K562 (cell line): ENCODE data around the gene RGS9BP. TPM values are rescaled to one million over a fixed set of nuclear protein-coding genes. Genes with fewer than 3 reads are reported as not detected.
A peak's percentile ranks its signal among the peaks of the same experiment; 100 is the strongest.
"Not testable (repeated sequence)": the region's sequence is repeated elsewhere in the genome, so short reads cannot be mapped to it uniquely, and the experiment has no call there.

ENCODE experiments used
- ATAC-seq: fragments of 200-7000 bp; cut with Tn5 transposase; 3 replicates; pipeline ENCODE4 v1.9.1; 2020; ENCODE audit warnings: moderate library complexity
- BruUV-seq: library from RNA; stranded (reverse); fragments of 400-500 nt; replicated peaks from 2 replicates; lab custom pipeline; 2021; lab: Mats Ljungman, UMichigan
- CTCF ChIA-PET: fragments of 300-600 bp; formaldehyde crosslinking; extraction: SDS; loops from one replicate; lab custom pipeline; 2021; ENCODE audit warnings: low intra/inter-chr PET ratio; lab: Yijun Ruan, JAX
- POLR2A ChIA-PET: fragments of 300-600, 350-650 bp; sonication (Branson Sonifier 250); formaldehyde crosslinking; extraction: SDS; loops from one replicate; lab custom pipeline; 2021; ENCODE audit warnings: antibody characterized with exemption, inconsistent platforms; lab: Yijun Ruan, JAX
- DNase-seq, 4 experiments: peaks; one replicate each; pipeline versions ENCODE4 v3.0.0 to v3.0.0-alpha.2; 2011 to 2018; ENCODE audit warnings: low spot score in 3 of 4, mixed read lengths in 3 of 4; ENCODE audit errors: extremely low read depth in 1 of 4
- FAIRE-seq: peaks from 2 replicates; lab custom pipeline; 2011; peaks lifted over from hg19 to GRCh38; lab: Jason Lieb, UNC
- H2AFZ ChIP-seq: 2 replicates; pipeline ENCODE4 v1.6.0; 2011; ENCODE audit warnings: low read depth, low read length, control low read depth, inconsistent platforms
- H3K27ac ChIP-seq: fragments of 200-600 bp; 3 replicates; pipeline ENCODE4 v1.8.0; 2011; ENCODE audit warnings: low read depth, mild to moderate bottlenecking, control low read depth, inconsistent platforms, low read length, moderate library complexity, mixed read lengths; ENCODE audit errors: extremely low read depth
- H3K27me3 ChIP-seq, 2 experiments: fragments of 300-600 bp in 1 of 2; 2 replicates in 1 of 2; 3 replicates in 1 of 2; pipeline versions ENCODE4 v1.6.0 to v1.8.0; 2011; ENCODE audit warnings: inconsistent platforms in 2 of 2, low read length in 2 of 2, mild to moderate bottlenecking in 1 of 2, mixed read lengths in 1 of 2, moderate library complexity in 1 of 2; ENCODE audit not compliant: control insufficient read depth in 2 of 2, insufficient read depth in 2 of 2
- H3K36me3 ChIP-seq: fragments of 300-600 bp; 3 replicates; pipeline ENCODE4 v1.8.0; 2011; ENCODE audit warnings: mild to moderate bottlenecking, low read length, inconsistent platforms; ENCODE audit not compliant: control insufficient read depth, insufficient read depth
- H3K4me1 ChIP-seq, 2 experiments: fragments of 200-600 bp in 1 of 2; replicated peaks in 1 of 2; 2 replicates in 1 of 2; 3 replicates in 1 of 2; pipeline versions ENCODE4 v1.5.1 to v1.8.0; 2011; ENCODE audit warnings: inconsistent platforms in 2 of 2, low read length in 2 of 2, mild to moderate bottlenecking in 1 of 2, mixed read lengths in 1 of 2, moderate library complexity in 1 of 2; ENCODE audit not compliant: control insufficient read depth in 2 of 2, insufficient read depth in 2 of 2
- H3K4me2 ChIP-seq: 2 replicates; pipeline ENCODE4 v1.6.1; 2011; ENCODE audit warnings: low read length, control low read depth, inconsistent platforms, mixed read lengths; ENCODE audit not compliant: insufficient read depth
- H3K4me3 ChIP-seq: fragments of 200-600 bp; sonication (generic), shearing (Covaris generic); 2 replicates; pipeline ENCODE4 v1.5.1; 2016; ENCODE audit warnings: control low read depth, inconsistent platforms
- H3K79me2 ChIP-seq: fragments of 200-600 bp; 3 replicates; pipeline ENCODE4 v1.8.0; 2011; ENCODE audit warnings: low read length, inconsistent platforms; ENCODE audit not compliant: control insufficient read depth, insufficient read depth
- H3K9ac ChIP-seq, 2 experiments: 2 replicates each; pipeline versions ENCODE4 v1.6.0 to v1.6.1; 2011; ENCODE audit warnings: low read depth in 2 of 2, low read length in 2 of 2, control low read depth in 1 of 2, inconsistent platforms in 1 of 2, mild to moderate bottlenecking in 1 of 2, mixed read lengths in 1 of 2; ENCODE audit not compliant: insufficient read depth in 1 of 2
- H3K9me1 ChIP-seq: one replicate; pipeline ENCODE4 v1.6.0; 2011; ENCODE audit warnings: inconsistent platforms, mild to moderate bottlenecking, low read length, moderate library complexity; ENCODE audit not compliant: control insufficient read depth, insufficient read depth
- H3K9me3 ChIP-seq: replicated peaks from 2 replicates; pipeline ENCODE4 v1.5.1; 2011; ENCODE audit warnings: low read depth, low read length, inconsistent platforms; ENCODE audit not compliant: control insufficient read depth, insufficient read depth
- H4K20me1 ChIP-seq: replicated peaks from 2 replicates; pipeline ENCODE4 v1.6.1; 2011; ENCODE audit warnings: low read length, inconsistent platforms, mixed read lengths; ENCODE audit not compliant: control insufficient read depth, insufficient read depth
- ASH1L ChIP-seq: fragments of 450-650 bp; IDR thresholded peaks from 2 replicates; pipeline ENCODE4 v1.6.1; 2018; ENCODE audit warnings: borderline replicate concordance, mild to moderate bottlenecking, low read depth; ENCODE audit not compliant: partially characterized antibody
- C11orf30 ChIP-seq: fragments of 450-650 bp; IDR thresholded peaks from 2 replicates; pipeline ENCODE4 v1.6.1; 2016; ENCODE audit warnings: low read depth, mild to moderate bottlenecking
- CC2D1A ChIP-seq: fragments of 450-650 bp; IDR thresholded peaks from 2 replicates; pipeline ENCODE4 v1.6.1; 2017; ENCODE audit warnings: mild to moderate bottlenecking
- CHAMP1 ChIP-seq: fragments of 450-650 bp; IDR thresholded peaks from 2 replicates; pipeline ENCODE4 v1.6.1; 2016; ENCODE audit warnings: mild to moderate bottlenecking
- MAFG ChIP-seq: fragments of 450-650 bp; conservative IDR thresholded peaks from 2 replicates; pipeline ENCODE4 v1.6.1; 2016; ENCODE audit warnings: missing genetic modification characterization, missing compliant biosample characterization
- NFYB ChIP-seq: IDR thresholded peaks from 2 replicates; pipeline ENCODE4 v1.6.1; 2011; ENCODE audit warnings: mild to moderate bottlenecking, moderate library complexity; ENCODE audit not compliant: insufficient read length; ENCODE audit errors: extremely low read depth
- RBM25 ChIP-seq: fragments of 200-400 bp; formaldehyde crosslinking; IDR thresholded peaks from 2 replicates; pipeline ENCODE4 v1.6.1; 2018; ENCODE audit warnings: low read length, low read depth, moderate library complexity; ENCODE audit not compliant: severe bottlenecking
- ZNF316 ChIP-seq: fragments of 450-650 bp; IDR thresholded peaks from 2 replicates; pipeline ENCODE4 v1.6.1; 2016
- WGBS: fragments of 100-300 bp; shearing (Covaris generic); methylation state at CpG from one replicate; pipeline ENCODE4 v1.1.6; 2016; ENCODE audit warnings: low coverage, mixed read lengths; ENCODE audit not compliant: insufficient coverage; ENCODE audit errors: missing lambda C conversion rate; 5-methylcytosine and 5-hydroxymethylcytosine counted together
- in situ Hi-C: fragments of 300-500 bp; cut with MboI; formaldehyde crosslinking; loops from 4 replicates; pipeline ENCODE4 v1.15.0; 2018; ENCODE audit warnings: inconsistent platforms, mixed read lengths
- intact Hi-C: fragments of 100-400 bp; cut with micrococcal nuclease; formaldehyde crosslinking; loops from 2 replicates; pipeline ENCODE4 v1.14.2; 2022
- polyA plus RNA-seq, 8 experiments: library from polyadenylated mRNA; depleted of rRNA in 4 of 8; stranded (reverse) in 5 of 8; unstranded in 3 of 8; fragments of >200 nt; fragmentation: Nextera tagmentation in 2 of 8; fragmentation: Illumina TruSeq in 1 of 8; extraction: Ambion mirVana in 2 of 8; extraction: Trizol in 1 of 8; gene quantifications; 2 replicates each; pipeline versions ENCODE4 v1.2.1 to v1.2.3, GENCODE V29; 2011 to 2014; ENCODE audit warnings: inconsistent platforms in 1 of 8, missing spikeins in 1 of 8
- total RNA-seq, 7 experiments: library from RNA; depleted of rRNA in 6 of 7; stranded (reverse); fragments of >200 nt in 6 of 7; fragmentation: Illumina TruSeq in 2 of 7; extraction: Trizol in 2 of 7; gene quantifications; 2 replicates each; pipeline versions ENCODE4 v1.2.1 to v1.2.3, GENCODE V29; 2011 to 2021; ENCODE audit warnings: low replicate concordance in 1 of 7

Gene RGS9BP
- total and polyA plus RNA-seq, 9 of the 15 experiments (the other 6 are each of a cell fraction or from before 2014, with no cell fraction given) = 0.03 to 1.3 (median 0.49) TPM

GRCh38 chr19:32696771-32697170, 21.1 kb downstream of the RGS9BP start:
- CTCF ChIA-PET, H3K27me3 ChIP-seq: not testable (repeated sequence)
- 88% methylated on average over 3 of the region's 3 CpGs for WGBS

GRCh38 chr19:32700129-32700528, 24.5 kb downstream of the RGS9BP start:
- CTCF ChIA-PET = not testable (repeated sequence)

More at GRCh38 chr19:32696771-32697170, 21.1 kb downstream of the RGS9BP start:
- H3K4me3 ChIP-seq, ATAC-seq, H3K9ac ChIP-seq, DNase-seq, in situ Hi-C loops, POLR2A ChIA-PET, H3K4me2 ChIP-seq, H4K20me1 ChIP-seq, H2AFZ ChIP-seq, BruUV-seq, FAIRE-seq, H3K4me1 ChIP-seq, H3K9me1 ChIP-seq, H3K27ac ChIP-seq: not testable (repeated sequence)
- Histone ChIP-seq H3K9me3 (peaks cover 29% of the 10 kb centered on the region), H3K36me3 (peaks cover 77% of the 10 kb centered on the region), H3K79me2 (peaks cover 84% of the 10 kb centered on the region)
- intact Hi-C loops = loop anchor here (10.0 kb wide), 1 partner anchor 278 kb away; the partner anchor contains the start of genes CEP89 and FAAP24

More at GRCh38 chr19:32700129-32700528, 24.5 kb downstream of the RGS9BP start:
- H3K4me3 ChIP-seq, H3K27me3 ChIP-seq, H3K27ac ChIP-seq, BruUV-seq, intact Hi-C loops, H4K20me1 ChIP-seq, H3K4me2 ChIP-seq, H2AFZ ChIP-seq, H3K9ac ChIP-seq, DNase-seq, ATAC-seq, H3K4me1 ChIP-seq, H3K9me1 ChIP-seq, FAIRE-seq, in situ Hi-C loops: not testable (repeated sequence)
- peaks cover 78% of the 10 kb centered on the region for H3K79me2 ChIP-seq
- peaks cover 95% of the 10 kb centered on the region for H3K36me3 ChIP-seq
- POLR2A ChIA-PET = interaction anchor here (0.6 to 2.6 kb wide), 3 partner anchors 12 to 211 kb away, joined by 3 to 13 read pairs (median 3); no protein-coding TSS in a partner anchor
- H3K9me3 ChIP-seq = peaks cover 25% of the 10 kb centered on the region; the same call in 1 of the 2 replicates
- TF ChIP-seq CC2D1A (peak; percentile 70; the same call in 1 of the 2 replicates), ASH1L (peak; percentile 75), NFYB (peak; percentile 73), ZNF316 (peak; percentile 92), MAFG (peak; percentile 65), C11orf30 (peak; percentile 77), CHAMP1 (peak; percentile 41; the same call in 1 of the 2 replicates), RBM25 (peak; percentile 41)
- 97% methylated on average over 7 of the region's 7 CpGs for WGBS
